Measurements from ENCODE around the gene ABCF2. TPM values are rescaled to one million over a fixed set of nuclear protein-coding genes. Genes with fewer than 3 reads are reported as not detected.

The ABCF2 gene
- total and polyA plus RNA-seq, 2 of the 13 experiments (the other 11 are each of a cell fraction or from before 2014, with no cell fraction given) = 16.3 to 42.5 TPM

GRCh38 chr7:151232091-151232916 lies 5.3 kb upstream of the ABCF2 start, which contains the start of gene CHPF2 (continued):
- TF ChIP-seq SOX13 (IDR thresholded peaks at IDR 0.05) (no peak), SOX13 (CRISPR knock-in tag; conservative IDR thresholded peaks at IDR 0.05 in 1 of 2, IDR thresholded peaks at IDR 0.05 in 1 of 2) (no peak), HMG20A (CRISPR knock-in tag; IDR thresholded peaks at IDR 0.05; ENCODE audit: borderline replicate concordance) (no peak), LRRFIP1 (CRISPR knock-in tag; conservative IDR thresholded peaks at IDR 0.05) (no peak), ZNF550 (CRISPR knock-in tag; IDR thresholded peaks at IDR 0.05; ENCODE audit: borderline replicate concordance) (no peak), ZNF329 (CRISPR knock-in tag; IDR thresholded peaks at IDR 0.05; ENCODE audit: low read depth) (no peak), THAP9 (CRISPR knock-in tag; IDR thresholded peaks at IDR 0.05; ENCODE audit: borderline replicate concordance) (no peak; the same call in 1 of the 2 replicates), GRHL1 (CRISPR knock-in tag; conservative IDR thresholded peaks at IDR 0.05) (no peak), ARID4A (CRISPR knock-in tag; IDR thresholded peaks at IDR 0.05; ENCODE audit: borderline replicate concordance) (peak; percentile 92)
- TF ChIP-seq, protein P1, sequence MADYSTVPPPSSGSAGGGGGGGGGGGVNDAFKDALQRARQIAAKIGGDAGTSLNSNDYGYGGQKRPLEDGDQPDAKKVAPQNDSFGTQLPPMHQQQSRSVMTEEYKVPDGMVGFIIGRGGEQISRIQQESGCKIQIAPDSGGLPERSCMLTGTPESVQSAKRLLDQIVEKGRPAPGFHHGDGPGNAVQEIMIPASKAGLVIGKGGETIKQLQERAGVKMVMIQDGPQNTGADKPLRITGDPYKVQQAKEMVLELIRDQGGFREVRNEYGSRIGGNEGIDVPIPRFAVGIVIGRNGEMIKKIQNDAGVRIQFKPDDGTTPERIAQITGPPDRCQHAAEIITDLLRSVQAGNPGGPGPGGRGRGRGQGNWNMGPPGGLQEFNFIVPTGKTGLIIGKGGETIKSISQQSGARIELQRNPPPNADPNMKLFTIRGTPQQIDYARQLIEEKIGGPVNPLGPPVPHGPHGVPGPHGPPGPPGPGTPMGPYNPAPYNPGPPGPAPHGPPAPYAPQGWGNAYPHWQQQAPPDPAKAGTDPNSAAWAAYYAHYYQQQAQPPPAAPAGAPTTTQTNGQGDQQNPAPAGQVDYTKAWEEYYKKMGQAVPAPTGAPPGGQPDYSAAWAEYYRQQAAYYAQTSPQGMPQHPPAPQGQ (CRISPR knock-in tag; IDR thresholded peaks at IDR 0.05; ENCODE audit: borderline replicate concordance) = no peak
- TF ChIP-seq, protein P2, sequence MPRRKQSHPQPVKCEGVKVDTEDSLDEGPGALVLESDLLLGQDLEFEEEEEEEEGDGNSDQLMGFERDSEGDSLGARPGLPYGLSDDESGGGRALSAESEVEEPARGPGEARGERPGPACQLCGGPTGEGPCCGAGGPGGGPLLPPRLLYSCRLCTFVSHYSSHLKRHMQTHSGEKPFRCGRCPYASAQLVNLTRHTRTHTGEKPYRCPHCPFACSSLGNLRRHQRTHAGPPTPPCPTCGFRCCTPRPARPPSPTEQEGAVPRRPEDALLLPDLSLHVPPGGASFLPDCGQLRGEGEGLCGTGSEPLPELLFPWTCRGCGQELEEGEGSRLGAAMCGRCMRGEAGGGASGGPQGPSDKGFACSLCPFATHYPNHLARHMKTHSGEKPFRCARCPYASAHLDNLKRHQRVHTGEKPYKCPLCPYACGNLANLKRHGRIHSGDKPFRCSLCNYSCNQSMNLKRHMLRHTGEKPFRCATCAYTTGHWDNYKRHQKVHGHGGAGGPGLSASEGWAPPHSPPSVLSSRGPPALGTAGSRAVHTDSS (CRISPR knock-in tag; conservative IDR thresholded peaks at IDR 0.05) = no peak
